ENCODE measurements around the gene PIKFYVE. TPM values are rescaled to one million over a fixed set of nuclear protein-coding genes. Genes with fewer than 3 reads are reported as not detected.

Gene PIKFYVE
- total and polyA plus RNA-seq, 2 of the 8 experiments (the other 6 are each of a cell fraction or from before 2014, with no cell fraction given), result 8.8 to 33.5 TPM

GRCh38 chr2:208358758-208359631 lies 92.9 kb downstream of the PIKFYVE start:
- Histone ChIP-seq H2AFZ (ENCODE audit: low read length) (no peak overlapping the region), H2BK12ac (ENCODE audit: low read depth, low read length) (no peak overlapping the region), H3K9ac (replicated peaks in 1 of 4; ENCODE audit: extremely low read depth in 1 of 4, low read depth in 3 of 4, low read length in 3 of 4) (no peak overlapping the region), H3K79me1 (ENCODE audit: low read depth, low read length) (no peaks in the 10 kb centered on the region), H2BK5ac (ENCODE audit: low read depth, low read length) (no peak overlapping the region), H4K91ac (replicated peaks; ENCODE audit: insufficient read length, low read length) (no peak overlapping the region), H4K20me1 (replicated peaks in 1 of 2; ENCODE audit: control insufficient read depth in 1 of 2, insufficient read depth in 2 of 2, low read length in 2 of 2) (no peaks in the 10 kb centered on the region), H2BK20ac (ENCODE audit: low read length) (no peak overlapping the region), H3K18ac (ENCODE audit: extremely low read depth, low read length) (no peak overlapping the region), H3K56ac (replicated peaks; ENCODE audit: insufficient read length, low read depth, low read length) (no peak overlapping the region), H3K23me2 (ENCODE audit: low read depth, low read length) (no peaks in the 10 kb centered on the region), H3K4me2 (ENCODE audit: insufficient read depth in 1 of 2, low read depth in 2 of 2, low read length in 2 of 2) (no peak overlapping the region), H4K5ac (ENCODE audit: insufficient read length, low read depth, low read length) (no peak overlapping the region), H3K9me3 (ENCODE audit: insufficient read depth in 2 of 2, low read depth in 1 of 2, low read length in 1 of 2) (peaks cover 0 to under 1% of the 10 kb centered on the region in 2 experiments; a peak in 1 of 4 replicates), H3K27me3 (replicated peaks in 1 of 4; ENCODE audit: control insufficient read depth in 3 of 4, extremely low read depth in 1 of 4, insufficient read depth in 3 of 4, low read length in 3 of 4) (no peaks in the 10 kb centered on the region), H4K8ac (ENCODE audit: extremely low read depth, insufficient read depth, low read length) (no peak overlapping the region), H2AK5ac (ENCODE audit: low read depth, low read length) (no peak overlapping the region), H2BK15ac (ENCODE audit: low read length) (no peak overlapping the region), H3K23ac (ENCODE audit: insufficient read length) (no peak overlapping the region), H3K79me2 (ENCODE audit: control insufficient read depth in 1 of 2, insufficient read depth in 2 of 2, low read length in 2 of 2) (no peaks in the 10 kb centered on the region), H3K4me1 (replicated peaks in 1 of 4; ENCODE audit: control insufficient read depth in 3 of 4, insufficient read depth in 4 of 4, low read length in 3 of 4) (no peaks in the 10 kb centered on the region; a peak in 1 of 7 replicates), H3K36me3 (ENCODE audit: control insufficient read depth in 2 of 4, insufficient read depth in 4 of 4, low read length in 3 of 4) (peaks cover 4 to 25% (median 11%) of the 10 kb centered on the region in 4 experiments), H3K14ac (ENCODE audit: insufficient read length) (no peak overlapping the region), H3K4ac (replicated peaks; ENCODE audit: insufficient read length, low read depth, low read length) (no peak overlapping the region), H2BK120ac (replicated peaks; ENCODE audit: low read depth, low read length) (no peak overlapping the region), H3K4me3 (ENCODE audit: extremely low read depth in 1 of 4, insufficient read depth in 2 of 4, low read depth in 3 of 4, low read length in 4 of 4) (no peak overlapping the region), H3K27ac (ENCODE audit: low read depth, low read length) (no peak overlapping the region)
- WGBS, 2 experiments (ENCODE audit: extremely low coverage in 1 of 2, insufficient coverage in 1 of 2, insufficient read length in 1 of 2, insufficient replicate concordance in 2 of 2, low coverage in 1 of 2, low lambda C conversion rate in 2 of 2, missing lambda C conversion rate in 1 of 2), result 93% methylated on average over 10 of the region's 10 CpGs; no CpG with 5 or more reads in 1 of the 2 experiments
- no peak for FAIRE-seq
- DNase-seq (ENCODE audit: low read depth in 1 of 2, low spot score in 2 of 2), result no peak
- CTCF ChIA-PET (ENCODE audit: partially characterized antibody), result no interaction called here
- no peak for TF ChIP-seq JUN (IDR thresholded peaks at IDR 0.05; ENCODE audit: low read depth, low read length)
- peak; percentile 20; the same call in 1 of the 2 replicates for TF ChIP-seq SP2 (IDR thresholded peaks at IDR 0.05; ENCODE audit: low read length)
- 0 out of 2 replicates have a peak, but pooled peaks have one; percentile 44 for TF ChIP-seq SP1 (IDR thresholded peaks at IDR 0.05; ENCODE audit: low read depth, low read length)
- POLR2A ChIA-PET (ENCODE audit: partially characterized antibody), result no interaction called here
